Muscle of leg (tissue), 11 donors: ENCODE measurements around the gene SHMT2. TPM values are rescaled to one million over a fixed set of nuclear protein-coding genes. Genes with fewer than 3 reads are reported as not detected.

Experiments
- DNase-seq: peaks from one replicate; pipeline ENCODE4 v3.0.0; 2013
- H3K27ac ChIP-seq: one replicate; pipeline ENCODE4 v1.5.1; 2013; ENCODE audit warnings: mild to moderate bottlenecking, low read length, control low read depth
- H3K27me3 ChIP-seq: one replicate; pipeline ENCODE4 v1.6.1; 2013; ENCODE audit warnings: low read length; ENCODE audit not compliant: control insufficient read depth, insufficient read depth
- H3K36me3 ChIP-seq: one replicate; pipeline ENCODE4 v1.6.1; 2013; ENCODE audit warnings: low read length; ENCODE audit not compliant: control insufficient read depth, insufficient read depth
- H3K4me1 ChIP-seq: one replicate; pipeline ENCODE4 v1.6.1; 2013; ENCODE audit warnings: low read length; ENCODE audit not compliant: control insufficient read depth, insufficient read depth
- H3K4me3 ChIP-seq: one replicate; pipeline ENCODE4 v1.5.1; 2013; ENCODE audit warnings: low read length, control low read depth
- H3K9me3 ChIP-seq: replicated peaks from 2 replicates; pipeline ENCODE4 v1.6.1; 2013; ENCODE audit warnings: low read depth, low read length; ENCODE audit not compliant: control insufficient read depth
- WGBS: methylation state at CpG from one replicate; pipeline ENCODE4 v1.1.5; 2013; ENCODE audit warnings: missing lambda C conversion rate; ENCODE audit not compliant: insufficient coverage; 5-methylcytosine and 5-hydroxymethylcytosine counted together
- polyA plus RNA-seq, 8 donors: library from polyadenylated mRNA; unstranded; fragments of 120-200 nt; gene quantifications; one replicate each; pipeline versions ENCODE4 v1.2.1 to v1.2.3, GENCODE V29; 2013; ENCODE audit warnings: inconsistent platforms in 1 of 8, low replicate concordance in 1 of 8; ENCODE audit not compliant: insufficient read length in 8 of 8, insufficient read depth in 1 of 8
- total RNA-seq: library from RNA; stranded (reverse); fragments of 120-200 nt; gene quantifications from one replicate; pipeline ENCODE4 v1.2.4, GENCODE V29; 2013

Gene SHMT2
- total and polyA plus RNA-seq, 9 donors: 53.4 to 82.2 (median 69.6) TPM

DNA sequence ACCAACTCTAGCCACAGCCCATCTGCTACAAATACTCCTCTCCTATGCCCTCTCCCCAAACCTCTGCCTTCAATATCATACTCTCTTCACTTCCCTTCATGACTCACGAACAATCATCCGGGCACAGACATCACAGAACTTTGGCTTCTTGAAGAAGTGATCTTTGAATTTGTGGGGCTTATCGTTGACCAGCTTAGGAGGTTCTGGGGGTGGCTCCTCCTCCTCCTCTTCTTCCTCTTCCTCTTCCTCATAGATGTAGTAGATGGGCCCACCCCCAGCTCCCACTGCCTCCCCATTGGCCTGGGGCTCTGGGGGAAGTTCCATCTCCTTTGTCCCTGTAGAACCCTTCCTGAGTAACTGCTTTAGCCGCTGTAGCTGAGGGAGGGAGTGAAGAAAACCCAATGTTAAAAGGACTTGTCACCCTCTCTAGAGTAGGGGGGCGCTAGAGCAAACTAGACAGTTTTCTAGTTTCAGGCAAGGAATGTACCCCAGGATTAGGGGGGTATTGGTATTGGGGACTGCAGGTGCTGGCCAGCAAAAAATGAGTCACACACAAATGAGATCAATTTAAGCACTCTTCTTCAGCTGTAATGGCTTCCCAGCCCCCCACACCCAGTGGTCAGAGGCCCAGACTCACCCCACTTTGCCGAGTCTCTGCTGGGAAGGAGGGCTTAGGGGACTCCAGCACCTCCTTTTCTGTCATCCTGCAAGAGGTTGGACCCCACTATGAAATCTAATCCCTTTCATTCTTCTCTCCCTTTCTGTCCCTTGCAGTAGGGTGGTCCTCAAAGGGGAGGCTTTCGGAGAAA, 19.6 kb downstream of the SHMT2 start:
- no peaks in the 10 kb centered on the region for H3K9me3 ChIP-seq
- no peak overlapping the region for H3K27ac ChIP-seq
- 100% methylated on average over 1 of the region's 7 CpGs for WGBS
- DNase-seq: no peak
- peak overlapping the region; percentile 52 for H3K4me3 ChIP-seq
- H3K4me1 ChIP-seq: peaks cover 34% of the 10 kb centered on the region
- peaks cover 7% of the 10 kb centered on the region for H3K27me3 ChIP-seq
- peaks cover 36% of the 10 kb centered on the region for H3K36me3 ChIP-seq

DNA sequence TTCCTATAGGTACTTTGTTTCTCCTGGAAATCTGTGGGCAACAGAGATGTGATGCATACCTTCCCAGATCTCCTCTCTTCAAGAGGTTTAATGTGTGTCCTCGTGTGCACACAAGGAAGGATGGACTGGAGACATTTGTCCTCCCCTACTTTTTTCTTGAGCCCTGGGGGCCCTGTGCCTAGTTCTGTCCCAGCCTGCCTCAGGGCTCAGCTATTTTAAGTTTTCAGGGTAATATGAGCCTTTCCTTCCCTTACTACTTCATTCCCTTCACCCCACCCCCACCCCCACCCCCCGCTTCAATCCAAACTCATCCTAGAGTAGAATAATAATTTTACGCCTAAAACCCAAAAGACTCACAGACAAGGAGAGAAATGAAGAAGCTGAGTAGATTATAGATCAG, 21.0 kb downstream of the SHMT2 start:
- Histone ChIP-seq H3K27ac (peak overlapping the region; percentile 95), H3K36me3 (peaks cover 35% of the 10 kb centered on the region), H3K27me3 (no peaks in the 10 kb centered on the region), H3K9me3 (no peaks in the 10 kb centered on the region), H3K4me3 (peak overlapping the region; percentile 52), H3K4me1 (peaks cover 26% of the 10 kb centered on the region)
- WGBS: 33% methylated on average over 1 of the region's 3 CpGs
- peak; percentile 55 for DNase-seq

DNA sequence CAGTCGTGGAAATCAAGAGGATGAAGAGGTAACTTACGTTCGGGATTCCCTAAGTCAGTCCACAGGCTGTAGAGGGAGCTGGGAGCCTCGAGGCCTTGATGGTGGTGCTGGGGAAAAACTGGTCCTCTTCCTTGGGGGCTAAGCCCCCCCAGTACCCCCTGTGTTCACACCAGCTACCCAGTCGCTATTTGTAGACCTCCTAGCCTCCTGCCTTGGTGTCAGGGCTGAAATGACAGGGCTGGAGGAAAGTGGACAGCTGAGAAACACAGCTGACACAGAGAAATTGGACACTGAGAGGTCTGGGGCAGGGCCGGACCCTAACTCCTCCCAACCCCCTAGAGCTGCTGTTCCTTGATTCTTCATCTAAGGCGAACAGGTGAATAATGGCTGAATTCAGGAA, 21.4 kb downstream of the SHMT2 start, which contains the start of gene STAC3:
Gene STAC3, minus strand, starts transcription at position 232 of the 400 bp plus-strand sequence. CDS start 1,551 bp downstream, outside the sequence.
- Histone ChIP-seq H3K4me3 (peak within 1 kb of the TSS; percentile 52), H3K27me3 (no peaks in the 10 kb centered on the region), H3K9me3 (no peaks in the 10 kb centered on the region), H3K4me1 (peaks cover 26% of the 10 kb centered on the region), H3K27ac (peak within 1 kb of the TSS; percentile 95), H3K36me3 (peaks cover 36% of the 10 kb centered on the region)
- WGBS: 12% methylated on average over 3 of the region's 7 CpGs
- DNase-seq: peak; percentile 86

DNA sequence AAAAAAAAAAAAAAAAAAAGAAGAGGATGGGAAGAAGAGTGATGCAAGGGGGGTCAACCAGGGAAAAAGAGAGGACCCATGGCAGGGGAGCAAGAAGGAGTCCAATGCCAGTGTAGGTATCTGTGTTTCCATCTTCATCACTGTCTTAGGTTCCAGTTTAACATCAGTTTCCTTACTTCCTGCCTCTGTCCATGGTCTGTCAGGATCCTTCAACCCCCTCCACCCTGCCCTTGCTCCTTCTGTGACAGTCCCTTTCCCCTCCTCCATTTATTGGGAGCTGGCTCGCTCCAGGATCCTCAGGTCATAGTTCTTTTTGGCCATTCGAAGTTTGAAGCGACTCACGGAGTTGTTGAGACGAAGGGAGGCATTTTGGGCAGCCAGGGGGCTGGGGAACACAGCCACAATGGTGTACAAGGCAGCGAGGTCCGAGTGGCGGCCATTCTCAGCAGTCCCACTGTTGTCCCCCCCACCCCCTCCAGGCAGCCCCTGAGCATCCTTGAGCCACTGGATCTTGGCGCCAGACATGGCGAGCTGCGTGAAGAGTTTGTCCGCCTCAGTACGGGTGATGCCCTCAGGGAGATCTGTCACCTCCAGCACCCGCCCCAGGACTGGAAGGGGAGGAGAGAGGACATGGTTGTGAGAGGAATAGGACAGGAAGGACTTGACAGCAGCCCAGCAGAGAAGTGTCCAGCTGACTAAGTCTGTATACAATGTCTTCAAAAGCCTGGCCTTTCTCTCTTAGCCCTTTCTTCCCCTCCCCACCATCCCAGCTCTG, 25.2 kb downstream of the SHMT2 start:
- DNase-seq: peak; percentile 7
- Histone ChIP-seq H3K27me3 (no peaks in the 10 kb centered on the region), H3K36me3 (peaks cover 45% of the 10 kb centered on the region), H3K9me3 (no peaks in the 10 kb centered on the region), H3K4me3 (no peak overlapping the region), H3K27ac (no peak overlapping the region), H3K4me1 (peaks cover 17% of the 10 kb centered on the region)
- 93% methylated on average over 11 of the region's 14 CpGs for WGBS

DNA sequence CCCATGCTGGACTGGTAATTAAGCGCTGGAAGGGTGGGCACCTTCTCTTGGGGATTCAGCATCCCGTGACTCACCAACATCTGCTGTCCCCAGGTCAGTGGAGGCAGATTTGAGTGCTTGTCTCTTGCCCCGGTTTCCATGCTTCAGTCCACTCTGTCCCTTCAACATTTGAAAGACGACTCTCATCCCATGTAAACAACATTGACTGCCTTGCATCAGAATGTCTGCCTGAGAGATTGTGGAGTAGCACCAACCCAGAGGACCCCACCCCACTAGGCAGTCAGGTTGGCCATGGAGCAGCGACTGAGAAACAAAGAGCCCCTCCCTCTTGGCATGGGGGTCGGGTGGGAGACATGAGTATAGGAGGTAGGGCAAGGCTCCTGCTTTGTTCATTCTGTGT, 26.4 kb downstream of the SHMT2 start:
- DNase-seq: no peak
- WGBS: 76% methylated on average over 2 of the region's 6 CpGs
- Histone ChIP-seq H3K36me3 (peaks cover 53% of the 10 kb centered on the region), H3K27me3 (no peaks in the 10 kb centered on the region), H3K27ac (no peak overlapping the region), H3K4me1 (peaks cover 27% of the 10 kb centered on the region), H3K9me3 (no peaks in the 10 kb centered on the region), H3K4me3 (no peak overlapping the region)

DNA sequence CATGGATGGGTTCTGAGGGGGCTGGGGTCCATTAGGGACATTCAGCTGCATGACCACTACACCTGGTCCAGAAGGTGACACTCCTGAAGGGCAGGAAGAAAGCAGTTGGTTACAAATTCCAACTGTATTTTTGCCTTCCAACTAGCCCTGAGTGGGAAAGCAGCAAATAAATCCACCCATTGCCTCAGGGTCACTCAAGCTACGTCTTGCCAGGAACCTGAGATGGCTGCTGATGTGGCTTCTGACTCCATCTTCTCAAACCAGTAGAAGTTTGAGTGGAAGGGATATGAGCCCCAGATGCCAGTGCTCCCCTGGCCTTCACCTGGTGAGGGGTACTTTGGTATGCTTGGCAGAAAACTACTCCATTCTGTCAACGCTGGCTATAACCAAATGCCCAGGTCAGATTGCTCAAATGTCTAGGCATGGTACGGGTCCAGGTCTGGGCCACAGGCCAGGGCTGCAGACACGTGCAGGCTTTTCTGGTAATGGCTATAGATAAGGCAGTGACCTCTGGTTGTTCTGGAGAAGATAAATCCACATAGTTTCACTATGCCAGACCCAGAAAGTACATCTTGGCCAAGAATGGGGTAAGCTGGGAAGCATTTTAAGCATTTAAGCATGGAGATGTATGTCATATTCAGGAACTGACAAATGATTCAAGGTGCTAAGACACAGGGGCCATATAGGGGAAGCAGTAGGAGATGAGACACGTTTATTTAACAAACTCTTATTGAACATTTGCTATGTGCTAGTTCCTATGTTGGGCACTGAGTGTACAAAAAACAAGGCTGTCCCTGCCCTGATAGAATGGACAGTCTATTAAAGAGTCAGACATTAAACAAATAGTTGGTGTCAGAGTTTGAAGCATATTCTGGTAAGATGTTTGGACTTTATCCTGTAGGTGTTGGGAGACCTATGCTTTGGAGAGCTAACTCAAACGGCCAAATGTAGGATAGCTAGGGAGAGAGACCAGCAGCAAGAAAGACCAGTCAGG, 29.8 kb downstream of the SHMT2 start:
- no peaks in the 10 kb centered on the region for H3K27me3 ChIP-seq
- H3K36me3 ChIP-seq: peaks cover 61% of the 10 kb centered on the region
- H3K4me3 ChIP-seq: no peak overlapping the region
- DNase-seq: no peak
- no peaks in the 10 kb centered on the region for H3K9me3 ChIP-seq
- H3K27ac ChIP-seq: peak overlapping the region; percentile 59
- 92% methylated on average over 1 of the region's 6 CpGs for WGBS
- peaks cover 43% of the 10 kb centered on the region for H3K4me1 ChIP-seq

DNA sequence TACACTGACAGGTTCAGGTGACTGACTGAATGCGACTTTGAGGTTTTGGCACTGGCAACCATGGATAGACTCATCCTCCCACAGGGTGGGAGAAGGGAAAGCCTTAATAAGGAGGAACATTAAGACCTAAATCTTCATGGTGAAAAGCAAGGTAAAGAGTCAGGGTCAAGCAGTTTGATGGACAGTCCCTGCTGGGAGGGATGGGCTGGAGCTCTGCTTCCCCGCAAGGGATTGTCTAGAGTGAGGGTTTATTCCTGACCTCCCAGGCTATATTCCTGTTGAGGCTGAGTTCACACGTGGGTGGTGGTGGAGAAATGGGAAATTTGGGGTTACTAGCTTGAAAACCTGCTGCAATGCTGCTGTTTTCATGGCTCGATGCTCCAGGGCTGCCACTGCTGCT, 30.9 kb downstream of the SHMT2 start:
- peak overlapping the region; percentile 29 for H3K27ac ChIP-seq
- WGBS: 87% methylated on average over 4 of the region's 4 CpGs

DNA sequence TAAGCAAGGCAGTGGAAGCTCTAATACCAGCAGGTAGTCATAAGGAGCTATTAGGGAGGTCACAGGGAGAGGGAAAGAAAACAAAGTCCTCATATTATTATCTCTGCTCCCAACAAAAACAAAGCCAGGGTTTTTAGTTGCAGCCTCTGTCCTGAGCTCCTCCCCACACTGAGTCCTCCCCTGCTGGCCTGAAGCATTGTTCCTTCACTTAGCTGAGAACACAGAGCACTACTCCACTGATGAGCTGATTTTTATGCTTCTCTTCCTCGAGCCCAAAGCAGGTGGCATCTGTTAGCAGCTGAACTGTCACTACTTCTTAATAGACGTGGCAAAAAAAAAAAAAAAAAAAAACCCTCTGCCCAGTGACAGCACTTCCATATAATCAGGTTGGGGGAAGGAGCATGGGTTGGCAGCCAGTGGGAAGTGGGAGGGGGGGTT, 31.9 kb downstream of the SHMT2 start:
- H3K9me3 ChIP-seq: no peaks in the 10 kb centered on the region
- no CpG with 5 or more reads among the region's 2 CpGs for WGBS
- DNase-seq: peak; percentile 59

More for the DNA sequence above, 30.9 kb downstream of the SHMT2 start:
- no peak for DNase-seq
- peaks cover 53% of the 10 kb centered on the region for H3K36me3 ChIP-seq
- H3K4me3 ChIP-seq: no peak overlapping the region
- H3K27me3 ChIP-seq: no peaks in the 10 kb centered on the region
- H3K4me1 ChIP-seq: peaks cover 49% of the 10 kb centered on the region
- no peaks in the 10 kb centered on the region for H3K9me3 ChIP-seq

DNA sequence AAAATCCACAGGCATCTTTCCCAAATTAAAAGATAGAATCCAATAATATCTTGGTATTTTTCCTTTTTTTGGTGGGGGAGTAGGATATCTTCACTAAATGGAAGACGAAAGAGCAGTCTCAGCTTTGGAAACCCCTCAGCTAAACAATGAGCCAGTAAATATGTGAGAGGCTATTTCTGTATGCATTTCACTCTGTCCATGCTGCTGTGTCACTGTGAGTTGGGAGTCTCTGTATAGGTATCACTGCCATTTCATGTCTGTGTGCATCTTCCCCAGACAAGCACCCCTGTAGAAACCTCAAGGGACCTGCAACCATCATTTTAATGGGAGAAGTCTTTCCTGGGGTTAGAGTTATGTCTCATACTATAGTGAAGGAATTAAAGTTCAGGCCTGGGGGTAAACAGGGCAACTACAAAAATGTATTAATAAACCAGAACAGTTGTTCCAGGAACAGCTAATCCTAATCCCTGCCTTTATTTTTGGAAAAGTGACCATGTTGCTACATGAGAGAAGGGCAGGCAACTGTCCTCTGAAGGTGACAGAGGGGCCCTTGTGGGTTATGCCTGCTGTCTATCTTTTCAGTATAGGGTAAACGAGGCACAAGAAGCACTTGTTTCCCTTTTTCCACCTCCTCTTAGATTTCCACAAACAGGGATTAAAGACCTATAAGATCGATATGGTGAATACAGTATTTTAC, 32.8 kb downstream of the SHMT2 start:
- Histone ChIP-seq H3K4me1 (peaks cover 55% of the 10 kb centered on the region), H3K27ac (peak overlapping the region; percentile 67), H3K27me3 (no peaks in the 10 kb centered on the region), H3K9me3 (no peaks in the 10 kb centered on the region), H3K36me3 (peaks cover 45% of the 10 kb centered on the region), H3K4me3 (no peak overlapping the region)
- no CpG with 5 or more reads among the region's 3 CpGs for WGBS
- no peak for DNase-seq

More for the DNA sequence above, 31.9 kb downstream of the SHMT2 start:
- Histone ChIP-seq H3K27ac (peak overlapping the region; percentile 67), H3K27me3 (no peaks in the 10 kb centered on the region), H3K36me3 (peaks cover 46% of the 10 kb centered on the region), H3K4me1 (peaks cover 52% of the 10 kb centered on the region), H3K4me3 (no peak overlapping the region)
